HTR-8/SVneo (cell line): ENCODE measurements around the gene TALDO1.
A peak's percentile ranks its signal among the peaks of the same experiment; 100 is the strongest.

Experiments used
- DNase-seq: peaks from one replicate; pipeline ENCODE4 v3.0.0; 2011; ENCODE audit warnings: low spot score, mixed read lengths; ENCODE audit not compliant: insufficient read length
- FAIRE-seq: peaks from 2 replicates; lab custom pipeline; 2011; peaks lifted over from hg19 to GRCh38; lab: Jason Lieb, UNC

The TALDO1 gene

DNA sequence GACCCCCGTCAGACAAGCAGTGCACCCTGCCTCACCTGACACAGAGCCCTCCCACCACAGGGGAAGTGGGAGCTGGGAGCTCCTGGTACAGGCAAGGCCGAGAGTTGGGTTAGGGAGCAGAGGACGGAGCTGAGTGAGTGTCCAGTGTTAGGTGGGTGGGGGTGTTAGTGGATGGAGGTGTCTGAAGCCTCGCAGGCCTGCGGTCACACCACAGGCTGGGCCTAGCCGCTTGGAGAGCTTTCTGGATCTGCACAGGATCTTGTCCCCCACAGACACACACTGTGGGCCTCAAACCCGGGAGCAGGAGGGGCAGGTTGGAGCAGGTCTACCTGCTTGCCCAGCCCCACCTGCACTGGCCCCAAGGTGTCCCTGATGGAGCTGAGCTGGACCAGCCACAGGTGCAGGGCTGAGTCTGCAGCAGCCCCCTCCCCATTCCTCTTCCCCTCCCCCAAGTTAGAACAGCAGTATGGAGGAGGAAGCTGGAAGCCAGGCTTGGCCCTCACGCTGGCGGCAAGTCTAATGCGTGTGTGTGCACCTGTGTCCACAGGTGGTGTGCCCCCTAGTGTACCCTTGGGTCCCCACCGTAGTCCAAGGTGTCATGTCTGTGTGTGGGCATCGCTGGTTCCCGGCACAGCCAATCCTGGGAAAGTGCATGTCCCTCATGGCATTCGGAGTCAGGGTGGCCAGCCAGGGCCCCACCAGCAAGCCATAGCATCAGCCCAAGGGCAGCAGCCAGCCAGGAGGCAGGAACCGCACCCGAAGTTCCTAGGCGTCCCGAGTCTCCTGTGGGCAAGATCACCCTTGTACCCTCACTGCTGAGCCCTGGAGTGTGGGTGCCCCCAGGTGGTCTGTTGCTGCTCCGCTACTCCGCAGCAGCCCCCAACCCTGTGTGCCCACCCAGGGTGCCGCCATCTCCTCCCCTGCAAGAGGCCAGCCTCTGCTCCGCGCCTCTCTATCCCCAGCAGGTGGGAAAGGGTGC lies 32.0 kb downstream of the TALDO1 start:
- DNase-seq (no peak), FAIRE-seq (no peak)

DNA sequence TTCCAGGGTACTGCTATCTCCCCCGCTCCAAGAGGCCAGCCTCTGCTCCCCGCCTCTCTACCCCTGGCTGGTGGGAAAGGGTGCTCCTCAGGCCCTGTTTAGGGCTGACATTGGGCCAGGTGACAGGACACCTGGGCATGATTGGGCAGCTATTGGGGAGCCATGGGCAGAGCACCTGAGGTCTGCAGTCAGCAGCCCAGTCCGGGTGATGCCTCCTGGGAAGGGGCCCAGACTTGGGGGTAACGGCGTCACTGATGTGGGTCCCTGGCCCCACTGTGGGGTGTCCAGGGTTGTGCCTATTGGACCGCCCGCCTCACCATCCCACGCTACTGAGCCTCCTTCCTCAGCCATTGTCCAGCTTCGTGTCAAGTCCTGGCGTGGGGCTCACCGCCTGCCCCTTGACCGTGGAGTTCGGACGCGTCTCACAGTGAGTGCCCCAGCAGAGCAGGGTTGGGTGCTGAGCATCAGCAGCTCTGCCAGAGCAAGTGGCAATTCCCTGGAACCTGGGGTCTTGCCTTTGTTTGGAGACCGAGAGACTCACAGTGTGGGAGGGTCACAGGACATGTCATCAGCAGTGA lies 32.8 kb downstream of the TALDO1 start:
- FAIRE-seq, result no peak
- no peak for DNase-seq

DNA sequence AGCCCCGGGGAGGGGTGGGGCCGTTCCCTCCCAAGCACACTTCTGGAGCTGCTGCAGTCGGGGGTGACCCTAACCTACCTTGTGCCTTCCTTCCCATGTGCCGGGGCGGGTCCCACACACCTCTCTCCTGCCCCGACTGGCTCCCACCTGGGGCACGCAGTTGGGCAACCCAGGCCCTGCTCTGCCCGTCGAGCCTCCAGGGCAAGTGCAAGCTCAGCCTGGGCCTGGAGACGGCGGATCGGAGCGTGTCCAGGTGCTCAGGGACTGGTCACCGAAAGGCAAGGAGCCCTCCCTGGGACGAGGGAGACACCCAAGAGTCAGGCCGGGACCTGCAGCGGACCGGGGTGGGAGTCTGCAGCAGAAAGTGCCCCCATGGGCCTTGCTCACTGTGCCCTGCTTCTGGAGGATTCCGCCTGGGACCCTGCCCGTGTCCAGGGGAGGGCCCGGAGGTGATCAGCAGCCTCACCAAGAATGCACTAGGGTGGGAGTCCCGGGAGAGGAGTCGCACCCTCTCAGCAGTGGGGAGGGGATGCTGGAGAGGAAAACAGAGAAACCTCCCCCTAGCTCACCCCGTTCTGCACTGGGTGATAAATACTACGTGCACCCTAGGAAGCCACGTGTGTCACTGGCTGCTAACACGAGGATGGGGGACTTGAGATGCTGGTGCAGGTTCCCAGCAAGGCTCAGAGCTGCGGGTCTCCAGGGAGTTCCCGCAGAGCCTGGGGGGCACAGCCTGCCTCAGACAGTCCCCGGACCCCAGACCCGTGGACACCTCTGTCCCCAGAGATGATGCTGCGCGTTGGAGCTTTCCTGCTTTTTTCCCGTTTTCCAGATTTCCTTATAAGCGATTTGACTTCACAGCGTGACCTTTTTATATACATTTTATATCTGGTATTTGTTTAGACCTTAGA lies 35.3 kb downstream of the TALDO1 start:
- no peak for FAIRE-seq
- no peak for DNase-seq

DNA sequence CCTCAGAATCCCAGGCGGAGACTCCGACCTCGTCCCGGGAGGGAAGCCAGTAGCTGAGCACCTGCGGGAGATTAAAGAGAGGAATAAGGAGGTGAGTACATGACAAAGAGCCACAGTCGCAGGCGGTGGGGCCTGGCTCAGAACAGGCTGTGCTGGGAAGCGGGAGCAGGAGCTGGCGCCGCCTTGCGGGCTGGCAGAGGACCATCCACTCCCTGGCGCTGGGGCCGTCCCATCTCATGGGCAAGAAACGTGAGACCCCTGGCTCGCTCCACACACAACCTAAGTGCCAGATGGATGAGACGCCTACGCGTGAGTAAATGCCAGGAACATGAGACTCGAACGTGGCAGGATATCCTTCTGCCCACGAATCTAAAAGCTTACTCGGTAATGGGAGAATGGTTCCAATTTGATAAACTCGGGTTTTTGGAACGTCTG lies 36.3 kb downstream of the TALDO1 start:
- peak; percentile 72 for DNase-seq

DNA sequence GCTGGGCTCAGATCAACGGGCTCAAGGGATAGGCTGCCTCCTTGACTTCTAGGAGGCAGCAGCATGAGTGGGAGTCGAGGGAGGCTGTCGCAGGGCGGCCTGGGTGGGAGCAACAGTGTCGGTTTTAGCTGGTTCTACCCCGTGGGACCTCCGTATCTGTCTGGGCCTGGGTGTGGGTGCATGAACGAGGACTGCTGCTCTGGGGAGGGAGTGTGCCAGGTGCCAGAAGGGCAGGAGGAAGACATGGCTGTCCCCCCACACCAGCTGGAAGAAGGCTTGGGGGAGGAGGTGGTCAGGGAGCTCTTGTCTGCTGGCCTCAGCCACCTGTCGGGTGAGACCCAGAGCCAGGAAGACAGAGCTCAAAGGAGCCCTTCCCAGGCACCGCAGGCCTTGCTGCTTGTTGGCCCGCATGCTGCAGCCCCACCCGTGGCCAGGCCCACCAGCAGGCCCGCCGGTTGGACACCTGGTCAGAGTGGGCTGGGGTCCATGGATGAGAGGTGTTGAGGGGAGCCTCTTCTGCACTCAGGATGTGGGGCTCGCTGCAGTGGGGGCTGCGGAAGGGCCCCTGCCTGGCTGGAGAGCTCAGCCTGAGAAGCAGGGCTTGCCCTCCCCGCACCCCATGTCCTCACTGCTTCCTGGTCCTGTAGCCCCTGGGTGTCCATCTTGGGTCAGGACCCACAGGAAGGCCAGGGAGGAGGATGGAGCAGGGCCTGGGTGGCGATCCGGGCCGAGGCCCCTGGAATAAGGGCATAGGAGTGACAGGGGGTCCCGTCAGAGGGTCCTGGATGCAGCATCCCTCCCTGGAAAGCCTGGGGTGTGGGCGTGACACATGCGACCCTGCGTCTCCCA lies 39.2 kb downstream of the TALDO1 start:
- FAIRE-seq (no peak), DNase-seq (no peak)

More for the DNA sequence above, 36.3 kb downstream of the TALDO1 start:
- FAIRE-seq, result peak; percentile 96

GRCh38 chr11:787084-787675 lies 39.9 kb downstream of the TALDO1 start:
- DNase-seq, result no peak
- peak; percentile 40 for FAIRE-seq

DNA sequence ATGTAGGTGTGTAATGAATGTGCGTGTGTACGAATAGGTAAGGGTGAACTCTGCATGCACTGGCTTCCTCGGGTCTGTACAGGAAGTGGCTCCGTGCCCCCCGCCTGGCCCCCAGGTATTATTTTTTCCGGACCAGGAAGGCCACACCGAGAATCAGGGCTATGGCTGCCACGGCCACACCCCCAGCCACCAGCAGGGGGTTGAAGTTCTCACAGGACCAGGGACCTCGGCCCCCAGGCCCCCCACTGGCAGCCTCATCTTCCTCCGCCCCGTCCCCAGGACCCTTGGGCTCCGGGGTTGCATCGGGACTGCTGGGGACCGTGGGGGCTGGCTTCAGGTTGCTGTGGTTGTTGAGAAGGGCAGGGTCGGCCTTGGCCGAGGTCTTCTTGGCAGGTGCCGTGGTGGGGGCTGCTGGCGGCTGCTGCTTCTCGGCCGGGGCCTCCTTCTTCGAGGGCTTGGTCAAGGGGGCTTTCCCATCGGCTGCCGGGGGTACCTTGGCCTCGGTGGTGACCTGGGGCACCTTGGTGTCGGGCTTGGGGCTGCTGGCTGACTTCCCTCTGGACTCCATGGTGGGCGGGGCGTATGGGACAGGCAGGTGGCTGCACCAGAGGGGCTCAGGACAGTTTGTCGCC lies 40.9 kb downstream of the TALDO1 start:
- peak; percentile 49 for FAIRE-seq

GRCh38 chr11:788953-789940 lies 42.0 kb downstream of the TALDO1 start:
- FAIRE-seq (no peak), DNase-seq (no peak)

More for the DNA sequence above, 40.9 kb downstream of the TALDO1 start:
- DNase-seq, result no peak

GRCh38 chr11:789943-790342 lies 42.7 kb downstream of the TALDO1 start, which contains the start of gene CEND1:
Gene CEND1, minus strand, starts transcription at chr11:790090. Its CDS starts 1,514 bp downstream, at chr11:788576.
- DNase-seq (no peak), FAIRE-seq (no peak)

- no peak for FAIRE-seq
- no peak for DNase-seq
Observed at GRCh38 chr11:790721-791564, 43.7 kb downstream of the TALDO1 start.

DNA sequence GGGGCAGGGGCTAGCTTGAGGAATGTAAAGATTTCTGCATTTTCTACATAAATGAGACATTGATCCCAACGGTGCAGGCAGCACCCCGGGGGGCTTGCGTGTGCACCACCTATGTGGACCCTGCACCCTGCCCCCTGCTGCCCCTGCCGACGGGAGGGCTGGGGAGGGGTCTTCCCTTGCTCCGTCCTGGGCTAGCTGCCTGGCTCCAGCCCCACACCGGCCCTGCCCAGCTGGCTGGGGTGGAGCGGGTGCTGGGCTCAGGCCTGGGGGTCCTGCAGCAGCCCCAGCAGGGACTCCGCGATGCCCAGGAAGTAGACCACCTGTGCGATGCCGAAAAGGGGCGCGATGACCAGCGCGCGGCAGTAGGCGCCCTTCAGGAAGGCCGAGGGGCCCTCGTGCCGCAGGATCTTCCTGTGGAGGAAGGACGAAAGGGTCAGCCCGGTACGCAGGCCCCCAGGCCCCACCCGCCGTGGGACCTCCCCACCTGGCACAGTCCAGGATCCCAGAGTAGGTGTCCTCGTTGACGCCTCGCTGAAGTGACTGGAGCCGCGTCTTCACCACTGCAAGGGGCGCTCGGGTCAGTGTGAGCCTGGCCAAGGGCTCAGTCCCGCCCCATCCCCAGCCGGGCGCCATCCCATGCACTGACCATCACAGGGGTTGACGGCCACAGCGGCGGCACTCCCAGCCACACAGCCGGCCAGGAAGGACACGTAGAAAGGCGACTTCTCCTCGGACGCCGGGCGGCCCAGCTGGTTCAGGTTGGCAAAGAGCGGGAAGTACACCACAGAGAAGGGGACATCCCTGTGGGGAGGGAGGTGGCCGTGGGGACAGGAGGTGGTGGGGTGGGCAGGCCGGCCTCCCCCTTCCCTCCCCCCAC lies 44.6 kb downstream of the TALDO1 start:
- no peak for DNase-seq
- no peak for FAIRE-seq

DNA sequence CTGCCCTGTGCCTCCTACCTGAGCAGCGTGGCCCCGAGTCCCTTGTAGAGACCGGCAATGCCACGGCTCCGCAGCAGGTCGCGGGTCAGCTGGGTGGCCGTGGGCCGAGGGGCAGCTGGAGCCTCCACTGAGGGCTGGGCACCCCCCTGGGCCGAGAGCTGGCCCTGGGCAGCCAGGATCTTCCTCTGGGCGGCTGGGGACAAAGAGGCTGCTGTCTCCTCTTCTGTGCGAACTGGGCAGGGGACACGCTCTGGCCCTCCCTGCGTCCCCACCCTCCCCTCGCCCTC lies 45.2 kb downstream of the TALDO1 start:
- DNase-seq (no peak), FAIRE-seq (no peak)

GRCh38 chr11:792873-793272 lies 45.6 kb downstream of the TALDO1 start:
- no peak for DNase-seq
- FAIRE-seq, result no peak

DNA sequence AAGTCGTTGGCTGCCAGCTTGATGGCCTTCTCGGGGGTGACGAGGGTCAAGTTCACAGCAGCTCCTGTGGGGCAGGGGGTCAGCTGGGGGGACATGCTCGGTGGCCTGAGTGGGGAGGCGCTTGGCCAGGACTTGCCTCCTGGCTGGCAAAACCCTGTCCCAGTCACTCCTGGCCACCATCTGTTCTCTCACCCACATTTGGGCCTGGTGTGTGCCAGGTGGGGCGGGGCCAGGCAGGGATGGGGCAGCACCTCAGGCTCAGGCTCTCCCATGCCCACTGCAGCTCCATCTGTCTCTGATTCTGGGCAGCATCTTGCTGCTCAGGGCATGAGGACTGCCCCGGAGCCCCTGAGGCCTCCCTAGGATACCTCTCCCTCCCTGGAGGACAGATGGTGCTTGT lies 46.3 kb downstream of the TALDO1 start:
- no peak for FAIRE-seq
- no peak for DNase-seq

- no peak for FAIRE-seq
Observed at GRCh38 chr11:794013-794765, 46.9 kb downstream of the TALDO1 start.

More at GRCh38 chr11:794013-794765, 46.9 kb downstream of the TALDO1 start:
- no peak for DNase-seq
